ENCODE data around the gene AK8.

DNA sequence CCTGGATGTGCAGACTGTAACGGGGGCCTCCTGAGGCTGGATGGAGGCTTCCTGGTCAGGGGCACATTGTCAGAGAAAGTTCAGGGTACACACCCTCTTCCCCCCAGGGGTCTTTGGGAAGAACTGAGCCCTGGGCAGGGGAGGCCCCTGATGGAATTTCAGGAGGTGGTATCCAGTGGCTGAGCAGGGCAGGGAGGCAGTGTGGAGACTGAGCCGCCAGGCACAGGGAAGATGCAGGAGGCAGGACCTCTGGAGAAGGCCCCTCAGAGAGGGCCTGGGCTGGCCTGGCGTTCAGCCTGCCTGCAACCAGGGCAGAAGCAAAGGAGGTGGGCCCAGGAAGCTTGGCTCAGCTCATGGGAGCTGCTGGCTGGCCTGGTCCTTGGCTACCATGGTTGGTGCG lies 154.3 kb downstream of the AK8 start:
- TF ChIP-seq, protein P1, sequence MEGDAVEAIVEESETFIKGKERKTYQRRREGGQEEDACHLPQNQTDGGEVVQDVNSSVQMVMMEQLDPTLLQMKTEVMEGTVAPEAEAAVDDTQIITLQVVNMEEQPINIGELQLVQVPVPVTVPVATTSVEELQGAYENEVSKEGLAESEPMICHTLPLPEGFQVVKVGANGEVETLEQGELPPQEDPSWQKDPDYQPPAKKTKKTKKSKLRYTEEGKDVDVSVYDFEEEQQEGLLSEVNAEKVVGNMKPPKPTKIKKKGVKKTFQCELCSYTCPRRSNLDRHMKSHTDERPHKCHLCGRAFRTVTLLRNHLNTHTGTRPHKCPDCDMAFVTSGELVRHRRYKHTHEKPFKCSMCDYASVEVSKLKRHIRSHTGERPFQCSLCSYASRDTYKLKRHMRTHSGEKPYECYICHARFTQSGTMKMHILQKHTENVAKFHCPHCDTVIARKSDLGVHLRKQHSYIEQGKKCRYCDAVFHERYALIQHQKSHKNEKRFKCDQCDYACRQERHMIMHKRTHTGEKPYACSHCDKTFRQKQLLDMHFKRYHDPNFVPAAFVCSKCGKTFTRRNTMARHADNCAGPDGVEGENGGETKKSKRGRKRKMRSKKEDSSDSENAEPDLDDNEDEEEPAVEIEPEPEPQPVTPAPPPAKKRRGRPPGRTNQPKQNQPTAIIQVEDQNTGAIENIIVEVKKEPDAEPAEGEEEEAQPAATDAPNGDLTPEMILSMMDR (conservative IDR thresholded peaks at IDR 0.05; ENCODE audit: low read depth, low read length), result no peak
- TF ChIP-seq EZH2 (IDR thresholded peaks at IDR 0.05; ENCODE audit: borderline replicate concordance, low read depth, low read length, poor library complexity, severe bottlenecking), result no peak
